ENCODE data around the gene TRIM10.

The TRIM10 gene

GRCh38 chr6:30157999-30158398, 3.0 kb downstream of the TRIM10 start:
- no peaks in the 10 kb centered on the region for H3K36me3 ChIP-seq (ENCODE audit: control insufficient read depth, low read depth, low read length)
- H3K27me3 ChIP-seq (ENCODE audit: control insufficient read depth, insufficient read depth, low read length), result no peaks in the 10 kb centered on the region
- H3K9ac ChIP-seq (ENCODE audit: low read length), result no peak overlapping the region
- no peaks in the 10 kb centered on the region for H3K4me1 ChIP-seq (ENCODE audit: control insufficient read depth, low read depth, low read length)
- no peak overlapping the region for H3K27ac ChIP-seq (ENCODE audit: low read length)
- no peaks in the 10 kb centered on the region for H3K9me3 ChIP-seq (ENCODE audit: control insufficient read depth, low read depth, low read length)
- no peak overlapping the region for H3K4me3 ChIP-seq (ENCODE audit: low read length)

- Histone ChIP-seq H3K9ac (ENCODE audit: low read length) (no peak overlapping the region), H3K4me1 (ENCODE audit: control insufficient read depth, low read depth, low read length) (no peaks in the 10 kb centered on the region), H3K27ac (ENCODE audit: low read length) (no peak overlapping the region), H3K4me3 (ENCODE audit: low read length) (no peak overlapping the region), H3K27me3 (ENCODE audit: control insufficient read depth, insufficient read depth, low read length) (no peaks in the 10 kb centered on the region), H3K36me3 (ENCODE audit: control insufficient read depth, low read depth, low read length) (no peaks in the 10 kb centered on the region), H3K9me3 (ENCODE audit: control insufficient read depth, low read depth, low read length) (no peaks in the 10 kb centered on the region)
Observed at GRCh38 chr6:30157581-30157980, 3.4 kb downstream of the TRIM10 start.

- no peaks in the 10 kb centered on the region for H3K27me3 ChIP-seq (ENCODE audit: control insufficient read depth, insufficient read depth, low read length)
- H3K9ac ChIP-seq (ENCODE audit: low read length), result no peak overlapping the region
- H3K4me3 ChIP-seq (ENCODE audit: low read length), result no peak overlapping the region
- H3K9me3 ChIP-seq (ENCODE audit: control insufficient read depth, low read depth, low read length), result no peaks in the 10 kb centered on the region
- no peaks in the 10 kb centered on the region for H3K4me1 ChIP-seq (ENCODE audit: control insufficient read depth, low read depth, low read length)
- H3K27ac ChIP-seq (ENCODE audit: low read length), result no peak overlapping the region
- no peaks in the 10 kb centered on the region for H3K36me3 ChIP-seq (ENCODE audit: control insufficient read depth, low read depth, low read length)
Observed at GRCh38 chr6:30156774-30157173, 4.2 kb downstream of the TRIM10 start.

- Histone ChIP-seq H3K9ac (ENCODE audit: low read length) (no peak overlapping the region), H3K27ac (ENCODE audit: low read length) (no peak overlapping the region), H3K4me1 (ENCODE audit: control insufficient read depth, low read depth, low read length) (no peaks in the 10 kb centered on the region), H3K36me3 (ENCODE audit: control insufficient read depth, low read depth, low read length) (no peaks in the 10 kb centered on the region), H3K9me3 (ENCODE audit: control insufficient read depth, low read depth, low read length) (no peaks in the 10 kb centered on the region), H3K4me3 (ENCODE audit: low read length) (no peak overlapping the region), H3K27me3 (ENCODE audit: control insufficient read depth, insufficient read depth, low read length) (no peaks in the 10 kb centered on the region)
Observed at GRCh38 chr6:30156262-30156599, 4.8 kb downstream of the TRIM10 start.

- no peak overlapping the region for H3K4me3 ChIP-seq (ENCODE audit: low read length)
- H3K4me1 ChIP-seq (ENCODE audit: control insufficient read depth, low read depth, low read length), result no peaks in the 10 kb centered on the region
Observed at GRCh38 chr6:30155520-30156261, 5.3 kb downstream of the TRIM10 start.

GRCh38 chr6:30154709-30155519, 6.1 kb downstream of the TRIM10 start:
- Histone ChIP-seq H3K36me3 (ENCODE audit: control insufficient read depth, low read depth, low read length) (no peaks in the 10 kb centered on the region), H3K27ac (ENCODE audit: low read length) (no peak overlapping the region), H3K9ac (ENCODE audit: low read length) (no peak overlapping the region), H3K4me1 (ENCODE audit: control insufficient read depth, low read depth, low read length) (no peaks in the 10 kb centered on the region), H3K27me3 (ENCODE audit: control insufficient read depth, insufficient read depth, low read length) (no peaks in the 10 kb centered on the region), H3K9me3 (ENCODE audit: control insufficient read depth, low read depth, low read length) (no peaks in the 10 kb centered on the region), H3K4me3 (ENCODE audit: low read length) (no peak overlapping the region)

More at GRCh38 chr6:30155520-30156261, 5.3 kb downstream of the TRIM10 start:
- H3K36me3 ChIP-seq (ENCODE audit: control insufficient read depth, low read depth, low read length), result no peaks in the 10 kb centered on the region
- no peak overlapping the region for H3K27ac ChIP-seq (ENCODE audit: low read length)
- H3K9ac ChIP-seq (ENCODE audit: low read length), result no peak overlapping the region
- H3K27me3 ChIP-seq (ENCODE audit: control insufficient read depth, insufficient read depth, low read length), result no peaks in the 10 kb centered on the region
- H3K9me3 ChIP-seq (ENCODE audit: control insufficient read depth, low read depth, low read length), result no peaks in the 10 kb centered on the region

GRCh38 chr6:30154061-30154460, 7.0 kb downstream of the TRIM10 start:
- Histone ChIP-seq H3K36me3 (ENCODE audit: control insufficient read depth, low read depth, low read length) (no peaks in the 10 kb centered on the region), H3K4me1 (ENCODE audit: control insufficient read depth, low read depth, low read length) (no peaks in the 10 kb centered on the region), H3K4me3 (ENCODE audit: low read length) (no peak overlapping the region), H3K9me3 (ENCODE audit: control insufficient read depth, low read depth, low read length) (no peaks in the 10 kb centered on the region), H3K9ac (ENCODE audit: low read length) (no peak overlapping the region), H3K27ac (ENCODE audit: low read length) (no peak overlapping the region), H3K27me3 (ENCODE audit: control insufficient read depth, insufficient read depth, low read length) (no peaks in the 10 kb centered on the region)

- H3K27ac ChIP-seq (ENCODE audit: low read length), result no peak overlapping the region
- H3K4me1 ChIP-seq (ENCODE audit: control insufficient read depth, low read depth, low read length), result no peaks in the 10 kb centered on the region
- H3K4me3 ChIP-seq (ENCODE audit: low read length), result no peak overlapping the region
- no peaks in the 10 kb centered on the region for H3K27me3 ChIP-seq (ENCODE audit: control insufficient read depth, insufficient read depth, low read length)
- no peaks in the 10 kb centered on the region for H3K9me3 ChIP-seq (ENCODE audit: control insufficient read depth, low read depth, low read length)
- no peak overlapping the region for H3K9ac ChIP-seq (ENCODE audit: low read length)
- no peaks in the 10 kb centered on the region for H3K36me3 ChIP-seq (ENCODE audit: control insufficient read depth, low read depth, low read length)
Observed at GRCh38 chr6:30152910-30153610, 8.0 kb downstream of the TRIM10 start.

- Histone ChIP-seq H3K27ac (ENCODE audit: low read length) (no peak overlapping the region), H3K4me1 (ENCODE audit: control insufficient read depth, low read depth, low read length) (no peaks in the 10 kb centered on the region), H3K9me3 (ENCODE audit: control insufficient read depth, low read depth, low read length) (no peaks in the 10 kb centered on the region), H3K36me3 (ENCODE audit: control insufficient read depth, low read depth, low read length) (no peaks in the 10 kb centered on the region), H3K9ac (ENCODE audit: low read length) (no peak overlapping the region), H3K27me3 (ENCODE audit: control insufficient read depth, insufficient read depth, low read length) (no peaks in the 10 kb centered on the region), H3K4me3 (ENCODE audit: low read length) (no peak overlapping the region)
Observed at GRCh38 chr6:30152016-30152673, 8.9 kb downstream of the TRIM10 start.

- Histone ChIP-seq H3K27me3 (ENCODE audit: control insufficient read depth, insufficient read depth, low read length) (no peaks in the 10 kb centered on the region), H3K9me3 (ENCODE audit: control insufficient read depth, low read depth, low read length) (no peaks in the 10 kb centered on the region), H3K4me3 (ENCODE audit: low read length) (no peak overlapping the region), H3K27ac (ENCODE audit: low read length) (no peak overlapping the region), H3K9ac (ENCODE audit: low read length) (no peak overlapping the region), H3K36me3 (ENCODE audit: control insufficient read depth, low read depth, low read length) (no peaks in the 10 kb centered on the region), H3K4me1 (ENCODE audit: control insufficient read depth, low read depth, low read length) (no peaks in the 10 kb centered on the region)
Observed at GRCh38 chr6:30151580-30151979, 9.4 kb downstream of the TRIM10 start.

GRCh38 chr6:30150671-30151395, 10.2 kb downstream of the TRIM10 start:
- Histone ChIP-seq H3K9ac (ENCODE audit: low read length) (no peak overlapping the region), H3K4me1 (ENCODE audit: control insufficient read depth, low read depth, low read length) (peaks cover 3% of the 10 kb centered on the region), H3K4me3 (ENCODE audit: low read length) (no peak overlapping the region), H3K36me3 (ENCODE audit: control insufficient read depth, low read depth, low read length) (no peaks in the 10 kb centered on the region), H3K27me3 (ENCODE audit: control insufficient read depth, insufficient read depth, low read length) (no peaks in the 10 kb centered on the region), H3K9me3 (ENCODE audit: control insufficient read depth, low read depth, low read length) (no peaks in the 10 kb centered on the region), H3K27ac (ENCODE audit: low read length) (no peak overlapping the region)
